ENCODE measurements around the gene TPM1. TPM values are rescaled to one million over a fixed set of nuclear protein-coding genes. Genes with fewer than 3 reads are reported as not detected.

Gene TPM1
- total and polyA plus RNA-seq, 9 of the 15 experiments (the other 6 are each of a cell fraction or from before 2014, with no cell fraction given): 8.1 to 53.9 (median 43.1) TPM

DNA sequence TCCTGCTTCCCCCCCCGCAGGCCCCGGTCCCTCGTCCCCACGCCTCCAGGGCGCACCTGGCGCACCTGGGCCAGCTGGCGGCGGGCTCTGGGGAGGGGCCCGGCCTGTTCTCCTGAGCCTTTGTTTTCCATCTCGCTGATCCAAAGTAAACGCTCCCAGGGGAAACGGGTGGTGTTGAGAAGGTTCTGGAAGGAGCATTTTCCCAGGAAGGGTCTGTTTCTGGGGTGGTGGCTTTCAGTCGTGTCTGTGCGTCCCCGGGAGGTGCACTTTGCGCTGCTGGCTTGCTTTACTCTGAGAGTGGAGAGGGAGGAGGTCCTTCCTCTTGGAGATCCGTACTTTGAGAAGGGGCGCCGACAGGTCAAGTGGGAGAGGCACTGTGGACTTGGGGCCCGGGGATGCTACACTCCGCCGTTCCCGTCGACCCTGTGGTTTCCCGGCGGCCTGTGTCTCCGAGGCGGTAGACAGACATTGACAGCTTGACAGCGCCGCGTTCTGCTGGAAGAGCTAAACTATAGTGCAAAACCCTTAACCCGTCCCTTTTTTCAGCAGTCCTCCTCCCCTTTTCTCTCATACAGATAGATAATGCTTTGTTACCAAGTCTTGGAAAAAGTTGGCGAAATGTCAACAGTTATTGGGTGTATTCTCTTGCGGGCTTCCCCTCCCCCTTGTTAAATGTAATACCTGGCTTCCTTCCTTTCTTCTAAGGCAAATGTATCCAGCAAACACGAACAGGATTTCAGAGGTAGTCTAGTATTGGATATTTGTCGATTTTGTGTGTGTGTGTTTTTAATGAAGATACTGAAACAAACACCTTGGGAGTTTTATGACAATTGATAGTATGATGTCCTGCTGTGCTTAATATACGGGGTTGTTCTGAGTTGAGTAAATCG is 6.5 kb downstream of the TPM1 start (continued):
- TF ChIP-seq PYGO2 (tag; IDR thresholded peaks at IDR 0.05): no peak
- TF ChIP-seq, protein P1, sequence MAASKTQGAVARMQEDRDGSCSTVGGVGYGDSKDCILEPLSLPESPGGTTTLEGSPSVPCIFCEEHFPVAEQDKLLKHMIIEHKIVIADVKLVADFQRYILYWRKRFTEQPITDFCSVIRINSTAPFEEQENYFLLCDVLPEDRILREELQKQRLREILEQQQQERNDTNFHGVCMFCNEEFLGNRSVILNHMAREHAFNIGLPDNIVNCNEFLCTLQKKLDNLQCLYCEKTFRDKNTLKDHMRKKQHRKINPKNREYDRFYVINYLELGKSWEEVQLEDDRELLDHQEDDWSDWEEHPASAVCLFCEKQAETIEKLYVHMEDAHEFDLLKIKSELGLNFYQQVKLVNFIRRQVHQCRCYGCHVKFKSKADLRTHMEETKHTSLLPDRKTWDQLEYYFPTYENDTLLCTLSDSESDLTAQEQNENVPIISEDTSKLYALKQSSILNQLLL (CRISPR knock-in tag; IDR thresholded peaks at IDR 0.05; ENCODE audit: borderline replicate concordance): no peak
- TF ChIP-seq, protein P2, sequence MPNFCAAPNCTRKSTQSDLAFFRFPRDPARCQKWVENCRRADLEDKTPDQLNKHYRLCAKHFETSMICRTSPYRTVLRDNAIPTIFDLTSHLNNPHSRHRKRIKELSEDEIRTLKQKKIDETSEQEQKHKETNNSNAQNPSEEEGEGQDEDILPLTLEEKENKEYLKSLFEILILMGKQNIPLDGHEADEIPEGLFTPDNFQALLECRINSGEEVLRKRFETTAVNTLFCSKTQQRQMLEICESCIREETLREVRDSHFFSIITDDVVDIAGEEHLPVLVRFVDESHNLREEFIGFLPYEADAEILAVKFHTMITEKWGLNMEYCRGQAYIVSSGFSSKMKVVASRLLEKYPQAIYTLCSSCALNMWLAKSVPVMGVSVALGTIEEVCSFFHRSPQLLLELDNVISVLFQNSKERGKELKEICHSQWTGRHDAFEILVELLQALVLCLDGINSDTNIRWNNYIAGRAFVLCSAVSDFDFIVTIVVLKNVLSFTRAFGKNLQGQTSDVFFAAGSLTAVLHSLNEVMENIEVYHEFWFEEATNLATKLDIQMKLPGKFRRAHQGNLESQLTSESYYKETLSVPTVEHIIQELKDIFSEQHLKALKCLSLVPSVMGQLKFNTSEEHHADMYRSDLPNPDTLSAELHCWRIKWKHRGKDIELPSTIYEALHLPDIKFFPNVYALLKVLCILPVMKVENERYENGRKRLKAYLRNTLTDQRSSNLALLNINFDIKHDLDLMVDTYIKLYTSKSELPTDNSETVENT (CRISPR knock-in tag; IDR thresholded peaks at IDR 0.05): no peak
- TF ChIP-seq ZNF165 (CRISPR knock-in tag; IDR thresholded peaks at IDR 0.05; ENCODE audit: borderline replicate concordance): no peak
- TF ChIP-seq E2F6 (IDR thresholded peaks at IDR 0.05; ENCODE audit: borderline replicate concordance in 1 of 2, extremely low read depth in 1 of 2, insufficient read depth in 1 of 2, insufficient read length in 1 of 2, low read depth in 1 of 2, low read length in 1 of 2, poor library complexity in 1 of 2, severe bottlenecking in 1 of 2): peak in 1 of 2 experiments; percentile 44
- no peak for TF ChIP-seq CHD7 (IDR thresholded peaks at IDR 0.05; ENCODE audit: low read depth, low read length)
- no peak for TF ChIP-seq RBM39 (optimal IDR thresholded peaks at IDR 0.05; ENCODE audit: low read depth, low read length)
